Stromal cell of bone marrow (primary cell): ENCODE measurements around the gene WASF3.
"Not testable (repeated sequence)": the region's sequence is repeated elsewhere in the genome, so short reads cannot be mapped to it uniquely, and the experiment has no call there.

Experiments
- DNase-seq: peaks from one replicate; pipeline ENCODE4 v3.0.0-alpha.2; 2012; ENCODE audit warnings: low read depth

Gene WASF3

DNA sequence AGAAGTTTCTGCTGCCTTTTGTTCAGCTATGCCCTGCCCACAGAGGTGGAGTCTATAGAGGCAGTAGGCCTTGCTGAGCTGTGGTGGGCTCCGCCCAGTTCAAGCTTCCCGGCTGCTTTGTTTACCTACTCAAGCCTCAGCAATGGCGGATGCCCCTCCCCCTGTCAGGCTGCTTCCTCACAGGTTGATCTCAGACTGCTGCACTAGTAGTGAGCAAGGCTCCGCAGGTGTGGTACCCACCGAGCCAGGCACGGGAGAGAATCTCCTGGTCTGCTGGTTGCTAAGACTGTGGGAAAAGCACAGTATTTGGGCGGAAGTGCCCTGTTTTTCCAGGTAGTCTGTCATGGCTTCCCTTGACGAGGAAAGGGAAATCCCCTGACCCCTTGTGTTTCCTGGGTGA, 78.6 kb downstream of the WASF3 start:
- not testable (repeated sequence) for DNase-seq

DNA sequence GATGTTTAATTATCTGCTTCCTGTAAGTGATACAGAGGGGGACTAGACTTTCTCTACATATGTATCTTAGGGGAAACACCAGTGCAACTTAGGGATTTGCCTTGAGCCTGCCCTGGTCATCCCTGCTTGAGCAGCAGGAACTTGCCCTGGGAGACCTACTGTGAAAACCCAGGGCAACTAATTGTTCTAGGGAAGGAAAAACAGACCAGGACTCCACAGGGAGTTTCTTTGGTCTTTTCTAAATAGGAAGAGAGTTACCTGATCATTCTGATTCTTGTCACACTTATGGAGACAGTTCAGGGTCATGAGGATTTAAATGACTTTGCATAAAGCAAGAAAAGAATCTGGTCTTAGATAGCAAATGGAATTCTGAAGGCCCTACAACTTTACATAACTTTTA, 89.1 kb downstream of the WASF3 start:
- no peak for DNase-seq

DNA sequence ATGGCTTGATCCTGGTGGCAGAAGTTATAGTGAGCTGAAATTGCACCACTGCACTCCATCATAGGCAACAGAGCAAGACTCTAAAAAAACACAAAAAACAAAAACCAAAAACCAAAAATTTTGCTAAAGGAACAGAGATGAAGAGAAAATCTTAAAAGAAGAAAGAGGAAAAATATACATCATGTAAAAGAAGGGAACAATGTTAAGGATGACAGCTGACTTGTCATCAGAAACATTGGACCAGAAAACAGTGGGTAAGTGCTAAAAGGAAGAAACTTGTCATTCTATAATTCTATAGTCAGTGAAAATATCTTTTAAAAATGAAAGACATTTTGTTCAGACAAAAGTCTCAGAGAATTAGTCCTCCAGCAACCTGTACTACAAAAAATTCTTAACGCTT, 93.8 kb downstream of the WASF3 start:
- no peak for DNase-seq

DNA sequence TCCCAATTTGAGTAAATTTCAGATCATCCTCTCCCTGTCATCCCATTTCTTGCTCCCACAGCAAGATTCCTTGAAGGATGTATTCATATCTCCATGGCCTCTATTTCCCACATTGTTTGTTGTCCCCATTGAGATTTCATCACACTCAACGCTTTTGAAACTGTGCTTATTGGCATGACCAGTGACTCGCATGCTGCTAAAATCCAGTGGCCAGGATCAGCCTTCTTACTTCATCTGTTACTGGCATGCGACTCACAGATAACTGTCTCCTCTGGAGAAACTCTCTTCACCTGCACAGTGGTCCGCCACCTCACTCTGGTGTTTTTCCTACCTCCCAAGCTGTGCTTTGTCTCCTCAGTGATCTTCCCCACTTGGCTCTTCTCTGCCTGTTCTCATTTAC, 95.8 kb downstream of the WASF3 start:
- DNase-seq = peak; percentile 43

DNA sequence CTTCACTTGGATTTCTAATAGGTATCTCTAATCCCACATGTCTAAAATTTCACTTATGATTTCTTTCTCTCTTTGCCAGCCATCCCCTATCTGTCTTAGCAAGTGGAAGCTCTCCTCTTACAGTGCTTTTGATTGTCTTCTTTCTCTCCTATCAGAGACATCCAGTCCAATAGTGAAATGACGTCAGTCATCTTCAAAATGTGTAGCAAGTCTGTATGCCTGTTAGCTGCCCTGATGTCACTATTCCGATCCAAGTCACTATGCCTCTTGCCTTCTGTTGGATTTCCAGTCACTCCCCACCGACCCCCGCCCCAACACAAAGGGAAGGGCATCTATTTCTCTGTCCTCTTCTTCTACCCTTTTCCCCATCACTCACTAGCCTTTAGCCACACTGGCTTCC, 96.4 kb downstream of the WASF3 start:
- no peak for DNase-seq

DNA sequence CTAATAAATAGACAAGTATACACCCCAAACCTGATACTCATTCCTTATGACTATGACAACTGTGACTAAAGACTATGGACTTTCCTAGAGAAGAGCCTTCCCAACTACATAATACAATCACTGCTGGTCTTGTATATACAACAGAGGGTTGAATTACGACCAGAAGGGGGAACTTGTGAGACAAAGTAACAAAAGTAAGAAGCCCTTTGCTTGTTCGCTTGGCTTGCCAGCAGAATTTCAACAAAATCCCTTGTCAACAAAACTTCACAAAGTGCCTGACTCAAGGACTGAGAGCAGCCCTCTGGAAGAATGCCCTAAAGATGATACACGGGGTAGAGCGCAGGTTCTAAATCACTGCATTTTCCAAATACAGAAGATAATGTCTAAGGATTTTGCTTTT, 99.4 kb downstream of the WASF3 start:
- DNase-seq = peak; percentile 65

DNA sequence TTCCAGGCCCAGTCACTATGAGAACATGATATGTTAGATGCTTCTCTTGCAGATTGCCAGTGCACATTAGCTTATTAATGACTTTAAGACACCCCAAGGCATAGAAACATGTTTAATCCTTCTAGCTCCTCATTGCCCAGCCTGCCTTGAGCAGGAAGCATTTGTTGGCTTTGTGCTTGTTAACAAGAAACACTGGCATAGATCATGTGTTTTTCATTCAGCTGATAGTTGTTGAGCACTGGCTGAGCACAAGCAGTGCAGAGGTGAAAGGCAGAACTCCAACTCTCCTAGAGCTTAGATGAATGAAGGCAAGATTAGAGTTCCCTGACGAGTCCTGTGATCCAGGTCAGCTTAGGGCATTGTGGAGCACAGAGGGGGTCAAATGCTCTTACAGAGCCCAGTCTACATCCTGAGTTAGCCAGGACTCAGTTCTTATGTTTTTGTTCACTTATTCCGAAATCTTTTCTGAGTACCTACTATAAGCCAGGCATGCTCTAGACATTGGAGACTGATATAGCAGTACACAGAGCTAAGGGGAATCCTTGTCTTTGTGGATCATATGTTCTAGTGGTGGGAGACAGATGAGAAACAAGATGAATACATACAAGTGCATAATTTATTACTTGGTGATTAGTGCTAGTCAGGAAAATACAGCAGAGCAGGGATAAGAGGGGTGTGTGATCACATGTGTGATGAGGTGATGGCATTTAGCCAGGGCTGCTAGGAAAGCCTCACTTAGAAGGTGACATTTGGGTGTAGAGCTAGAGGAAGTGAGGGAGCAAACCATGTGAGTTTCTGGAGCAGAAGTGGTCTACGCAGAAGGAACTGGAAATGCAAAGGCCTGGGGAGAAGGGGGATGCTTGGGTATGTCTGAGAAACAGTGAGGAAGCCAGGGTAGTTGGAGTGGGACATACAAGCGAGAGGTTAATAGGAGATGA, 101.2 kb downstream of the WASF3 start:
- DNase-seq = no peak

DNA sequence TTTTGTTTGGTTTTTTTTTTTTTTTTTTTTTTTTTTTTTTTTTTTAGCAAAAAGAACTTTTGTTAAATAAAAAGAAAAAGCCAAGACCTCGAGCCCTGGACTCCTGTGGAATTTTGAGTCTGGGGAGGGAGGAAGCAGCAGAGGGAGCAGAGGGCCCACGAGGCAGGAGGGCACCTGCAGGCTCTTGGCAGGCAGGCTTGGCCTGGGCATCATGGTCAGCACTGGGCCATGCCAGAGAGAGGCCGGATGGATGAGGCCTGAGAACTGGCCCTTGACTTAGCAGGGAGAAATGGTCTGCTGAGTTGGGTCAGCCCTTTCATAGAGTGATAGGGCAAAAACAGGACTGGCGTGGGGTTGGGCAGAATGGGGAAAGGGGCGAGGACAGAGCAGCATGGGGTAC, 102.7 kb downstream of the WASF3 start:
- DNase-seq = no peak

DNA sequence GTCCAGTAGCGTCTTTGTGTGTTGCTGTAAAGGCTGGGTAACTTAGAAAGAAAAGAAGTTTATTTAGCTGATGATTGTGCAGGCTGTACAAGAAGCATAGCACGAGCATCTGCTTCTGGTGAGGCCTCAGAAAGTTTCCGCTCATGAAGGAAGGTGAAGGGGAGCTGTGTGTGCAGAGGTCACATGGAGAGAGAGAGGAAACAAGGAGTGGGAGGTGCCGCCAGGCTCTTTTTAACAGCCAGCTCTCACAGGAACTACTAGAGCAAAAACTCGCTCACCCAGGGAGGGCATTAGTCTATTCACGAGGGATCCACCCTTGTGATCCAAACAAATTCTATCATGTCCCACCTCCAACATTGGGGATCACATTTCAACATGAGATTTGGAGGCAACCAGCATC, 103.3 kb downstream of the WASF3 start:
- no peak for DNase-seq

DNA sequence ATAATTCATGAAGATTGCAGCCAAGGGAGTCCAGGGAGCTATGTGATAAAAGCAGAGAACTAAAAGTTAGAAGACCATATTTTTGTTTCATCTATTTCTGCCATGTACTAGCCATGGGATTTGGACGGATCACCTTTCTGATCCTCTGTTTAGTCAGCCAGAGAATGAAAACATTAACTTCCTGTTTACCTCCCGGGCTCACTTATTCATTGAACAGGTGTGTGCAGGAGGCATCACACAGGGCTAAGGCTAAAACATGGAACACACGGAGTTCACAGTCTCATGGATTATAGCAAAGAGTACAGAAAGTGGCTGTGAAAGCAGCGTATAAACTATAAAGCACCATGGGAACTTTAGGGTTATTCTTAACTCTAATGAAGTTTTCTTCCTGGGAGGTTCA, 106.3 kb downstream of the WASF3 start:
- DNase-seq = no peak

DNA sequence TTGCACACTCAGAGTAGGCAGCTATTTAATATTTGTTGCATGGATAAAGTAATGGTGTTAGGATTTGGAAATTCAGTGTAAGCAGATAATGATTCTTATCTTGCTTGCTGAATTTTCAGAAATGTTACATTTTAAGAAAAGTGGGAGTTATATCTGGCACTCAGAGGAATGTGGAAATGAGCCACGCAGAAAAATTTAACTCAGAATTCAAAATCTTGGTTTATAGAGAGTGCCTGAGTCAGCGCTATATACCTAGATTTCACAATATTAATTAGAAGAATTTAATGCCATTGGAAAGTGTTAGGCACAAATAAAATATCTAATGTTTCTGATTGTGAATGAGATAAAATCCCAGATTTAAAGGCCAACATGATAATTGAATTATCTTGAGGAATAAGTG, 106.8 kb downstream of the WASF3 start:
- DNase-seq = no peak

DNA sequence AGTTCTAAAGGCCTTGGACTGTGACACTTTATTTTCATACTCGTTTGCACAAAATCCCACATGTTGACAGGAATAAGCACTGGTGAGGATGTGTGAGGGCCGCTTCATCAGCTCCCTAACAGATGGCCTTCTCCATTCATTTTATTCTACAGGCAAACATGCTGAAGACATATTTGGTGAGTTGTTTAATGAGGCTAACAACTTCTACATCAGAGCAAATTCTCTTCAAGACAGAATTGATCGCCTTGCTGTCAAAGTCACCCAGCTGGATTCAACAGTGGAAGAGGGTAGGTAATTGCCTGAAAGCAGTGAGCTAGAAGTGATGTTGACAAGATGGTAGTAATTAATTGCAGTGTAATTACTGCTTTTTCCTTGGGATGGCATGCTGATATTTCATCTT, 107.4 kb downstream of the WASF3 start:
- no peak for DNase-seq

DNA sequence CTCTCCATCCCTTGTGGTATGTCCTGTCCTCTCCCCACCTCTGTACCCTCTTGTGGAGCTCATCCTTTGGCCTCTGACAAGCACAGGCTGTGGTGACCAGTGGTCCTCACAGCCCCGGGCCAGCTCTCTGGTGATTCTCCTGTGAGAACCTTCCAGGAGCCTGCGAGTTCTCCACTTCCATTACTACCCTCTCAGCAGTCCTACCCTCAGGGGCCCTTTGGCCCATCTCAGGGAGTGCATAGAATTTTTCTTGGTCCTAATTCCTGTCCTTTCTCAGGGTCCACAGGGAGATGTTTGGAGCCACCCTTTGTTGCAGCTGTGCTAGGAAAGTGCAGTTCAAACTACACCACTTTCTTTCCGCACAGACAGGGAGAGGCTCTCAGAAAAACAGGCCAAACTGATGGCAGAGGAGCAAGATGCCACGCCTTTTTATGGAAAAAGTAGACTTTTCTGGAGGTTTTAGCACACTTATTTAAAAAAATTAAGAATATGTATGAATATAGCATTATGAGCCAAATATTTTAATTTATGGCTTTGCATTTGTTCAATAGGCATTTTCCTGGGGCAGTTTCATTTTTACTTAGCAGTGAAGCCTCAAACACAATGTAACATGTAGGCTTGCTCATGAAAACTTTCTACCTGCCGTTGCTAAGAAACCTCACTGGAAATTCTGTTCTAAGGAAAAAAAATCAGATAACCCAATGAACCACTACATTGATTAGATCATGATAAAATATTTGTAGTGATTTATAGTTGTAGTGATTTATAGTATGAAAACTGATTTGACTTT, 111.1 kb downstream of the WASF3 start:
- no peak for DNase-seq

DNA sequence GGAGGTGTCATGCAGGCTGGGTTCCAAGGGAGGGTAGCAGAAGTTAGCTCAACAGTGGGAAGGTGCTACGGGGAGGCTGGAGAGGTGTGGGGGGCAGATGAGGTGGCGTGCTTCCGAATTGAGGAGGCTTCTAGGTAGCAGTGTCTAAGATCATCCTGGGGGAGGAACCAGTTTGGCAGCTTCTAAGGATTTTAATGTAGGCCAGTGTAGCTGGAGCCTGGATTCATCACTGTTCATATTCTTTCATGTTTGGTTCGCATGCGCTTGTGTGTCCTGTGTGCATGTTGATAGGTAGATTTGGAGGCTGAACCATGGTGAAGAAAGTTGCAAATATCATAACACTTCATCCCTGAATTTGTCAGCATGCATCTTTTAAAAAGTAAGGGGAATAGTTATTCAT, 116.4 kb downstream of the WASF3 start:
- DNase-seq = no peak

DNA sequence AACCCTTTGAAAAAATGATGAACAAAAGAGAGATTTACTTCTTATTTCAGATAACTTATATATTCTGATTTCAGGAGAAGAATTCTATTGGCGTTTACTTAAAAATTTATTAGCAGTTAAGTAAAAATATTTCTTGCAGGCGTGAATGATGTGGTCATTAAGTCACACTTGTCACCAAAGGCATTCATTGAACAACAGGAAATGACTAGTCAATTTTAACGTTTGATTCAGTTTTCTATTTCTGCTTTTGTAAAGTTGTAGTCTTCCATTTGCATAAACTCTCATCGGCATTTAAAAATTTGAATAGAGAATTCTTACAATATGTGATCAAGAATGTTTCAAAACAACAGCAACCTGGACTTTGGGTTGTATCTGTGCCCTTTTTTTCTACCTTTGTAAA, 119.7 kb downstream of the WASF3 start:
- no peak for DNase-seq

DNA sequence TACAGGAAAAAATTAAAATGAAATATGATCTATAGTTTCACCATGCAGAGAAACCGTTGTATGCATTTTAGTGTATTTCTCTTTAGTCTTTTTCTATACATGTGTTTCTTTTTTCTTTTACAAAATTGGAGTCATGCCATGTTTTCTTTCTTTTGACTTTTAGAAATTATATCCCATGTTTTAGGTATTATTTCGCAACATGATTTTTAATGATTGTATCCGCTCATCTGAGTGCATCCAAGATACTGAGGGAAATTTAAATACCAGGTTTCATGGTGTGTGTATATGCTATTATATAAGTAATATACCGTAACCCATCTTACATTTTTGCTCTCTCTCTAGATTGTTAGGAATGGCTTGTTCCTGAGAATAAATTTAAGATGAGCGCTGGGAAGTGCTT, 120.8 kb downstream of the WASF3 start:
- no peak for DNase-seq

DNA sequence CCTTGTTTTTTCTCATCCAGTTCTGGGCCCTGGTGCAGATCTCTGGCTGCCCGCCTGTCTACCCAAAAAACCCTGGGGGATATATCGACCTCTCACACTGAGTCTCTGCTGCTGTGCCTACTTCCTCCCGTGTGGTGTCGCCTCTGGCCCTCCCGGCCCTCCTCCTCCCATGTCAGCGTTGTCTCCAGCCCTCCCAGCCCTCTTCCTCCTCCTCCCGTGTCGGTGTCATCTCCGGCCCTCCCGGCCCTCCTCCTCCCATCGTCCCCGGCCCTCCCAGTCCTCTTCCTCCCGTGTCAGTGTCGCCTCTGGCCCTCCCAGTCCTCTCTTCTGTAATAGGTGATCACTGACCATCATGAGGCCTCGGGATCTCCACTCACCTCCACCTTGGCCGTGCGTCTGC, 121.3 kb downstream of the WASF3 start:
- no peak for DNase-seq

DNA sequence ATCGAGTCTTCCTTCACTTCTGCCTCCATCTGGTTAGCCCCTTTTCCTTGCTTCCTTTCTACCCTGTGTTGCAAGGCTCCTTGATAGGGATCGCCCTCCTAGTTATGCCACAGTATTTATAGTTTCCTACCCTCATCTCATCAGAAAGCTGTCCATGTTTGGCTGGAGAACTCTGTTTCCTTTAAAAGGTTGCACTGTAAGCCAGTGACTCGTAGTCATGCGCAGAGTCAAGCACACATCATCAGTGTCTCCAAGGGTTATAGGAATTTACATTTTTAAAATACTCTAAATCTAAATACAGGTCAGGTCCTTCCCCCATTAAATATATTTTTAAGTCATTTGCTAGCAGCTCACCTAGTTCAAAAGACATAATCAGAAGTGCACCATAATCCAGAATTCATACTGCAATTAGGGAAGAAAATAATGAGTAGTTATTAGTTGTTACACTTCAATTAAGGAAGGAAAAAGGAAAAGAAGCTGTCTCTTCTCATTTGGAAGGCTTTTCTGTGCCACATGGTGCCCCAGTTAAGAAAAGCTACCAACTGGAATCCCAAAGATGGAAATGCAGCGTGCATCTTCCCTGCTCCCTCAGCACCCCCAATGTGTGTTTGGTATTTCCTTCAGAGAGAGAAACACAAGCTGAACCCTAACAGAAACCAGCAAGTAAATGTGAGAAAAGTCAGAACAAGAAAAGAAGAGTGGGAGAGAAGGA, 122.1 kb downstream of the WASF3 start:
- DNase-seq = peak; percentile 73

DNA sequence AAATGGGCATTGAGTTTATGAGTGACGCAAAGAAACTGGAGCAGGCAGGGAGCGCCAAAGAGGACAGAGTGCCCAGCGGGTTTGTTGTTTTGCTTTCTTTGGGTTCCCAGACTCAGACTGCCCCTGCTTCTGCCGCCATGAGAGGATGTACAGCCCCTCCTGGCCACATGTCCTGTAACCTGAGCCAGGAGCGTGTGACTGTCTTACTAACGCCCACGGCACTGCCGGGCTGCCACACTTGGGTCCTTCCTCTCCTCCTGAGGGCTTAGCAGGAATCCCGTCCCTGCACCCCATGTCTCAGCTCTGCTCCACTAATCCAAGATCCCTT, 122.6 kb downstream of the WASF3 start:
- peak; percentile 41 for DNase-seq

DNA sequence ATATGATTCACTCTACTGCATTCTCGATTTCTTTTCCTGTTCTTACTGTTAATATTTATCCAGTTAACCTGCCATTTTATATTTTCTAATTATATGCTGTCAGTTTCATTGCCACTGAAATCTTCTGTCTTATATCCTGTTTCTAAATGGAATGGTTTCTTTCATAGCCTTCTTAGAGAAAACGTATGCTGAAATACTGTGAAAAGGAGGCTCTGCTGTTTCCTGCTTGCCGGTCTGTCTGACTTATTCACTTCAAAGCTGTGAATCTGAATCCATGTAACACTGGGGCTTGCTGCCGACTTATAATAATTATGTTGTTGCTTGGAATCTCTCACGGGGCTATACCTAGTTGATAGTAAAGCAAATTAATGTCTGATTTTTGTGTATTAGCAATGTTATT, 123.1 kb downstream of the WASF3 start:
- no peak for DNase-seq

DNA sequence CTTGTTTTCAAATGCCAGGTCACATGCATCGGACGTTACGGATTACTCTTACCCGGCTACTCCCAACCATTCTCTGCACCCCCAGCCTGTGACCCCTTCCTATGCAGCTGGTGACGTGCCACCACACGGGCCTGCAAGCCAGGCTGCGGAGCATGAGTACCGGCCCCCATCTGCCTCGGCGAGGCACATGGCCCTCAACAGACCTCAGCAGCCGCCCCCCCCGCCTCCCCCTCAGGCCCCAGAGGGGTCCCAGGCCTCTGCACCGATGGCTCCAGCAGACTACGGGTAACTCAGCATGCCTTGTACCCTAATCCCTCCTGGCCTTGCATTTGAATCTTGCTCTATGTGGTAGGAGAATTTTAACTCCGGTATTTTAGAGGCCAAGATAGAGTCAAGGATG, 123.6 kb downstream of the WASF3 start:
- no peak for DNase-seq

DNA sequence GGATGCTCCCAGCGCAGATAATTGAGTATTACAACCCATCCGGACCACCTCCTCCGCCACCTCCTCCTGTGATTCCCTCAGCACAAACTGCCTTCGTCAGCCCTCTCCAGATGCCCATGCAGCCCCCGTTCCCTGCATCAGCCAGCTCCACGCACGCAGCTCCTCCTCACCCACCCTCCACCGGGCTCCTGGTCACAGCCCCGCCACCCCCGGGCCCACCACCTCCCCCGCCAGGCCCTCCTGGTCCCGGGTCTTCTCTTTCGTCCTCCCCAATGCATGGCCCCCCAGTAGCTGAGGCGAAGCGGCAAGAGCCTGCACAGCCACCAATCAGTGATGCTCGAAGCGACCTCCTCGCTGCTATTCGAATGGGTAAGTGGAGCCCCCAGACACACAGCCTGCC, 125.1 kb downstream of the WASF3 start:
- no peak for DNase-seq

DNA sequence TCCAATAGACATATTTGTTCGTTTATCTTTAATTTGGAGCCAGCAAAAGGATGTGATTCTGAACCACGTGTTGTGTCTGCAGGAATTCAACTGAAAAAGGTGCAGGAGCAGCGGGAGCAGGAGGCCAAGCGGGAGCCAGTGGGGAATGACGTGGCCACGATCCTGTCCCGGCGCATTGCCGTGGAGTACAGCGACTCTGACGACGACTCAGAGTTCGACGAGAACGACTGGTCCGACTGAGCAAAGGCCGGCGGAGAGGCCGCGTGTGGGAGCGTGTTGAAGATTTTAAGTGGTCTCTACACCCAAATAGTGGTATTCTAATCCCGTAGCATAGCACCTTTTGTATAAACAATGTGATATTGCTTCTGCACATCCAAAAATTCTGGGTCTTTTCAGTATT, 128.1 kb downstream of the WASF3 start:
- DNase-seq = no peak
